GM21717 (cell line): Measurements from ENCODE around the gene CCDC85C.

Source experiments
- ATAC-seq: cut with Tn5 transposase; IDR thresholded peaks from one replicate; pipeline ENCODE4 v1.9.1; 2021; ENCODE audit warnings: mild to moderate bottlenecking, moderate library complexity; ENCODE audit not compliant: unreplicated experiment

The CCDC85C gene

DNA sequence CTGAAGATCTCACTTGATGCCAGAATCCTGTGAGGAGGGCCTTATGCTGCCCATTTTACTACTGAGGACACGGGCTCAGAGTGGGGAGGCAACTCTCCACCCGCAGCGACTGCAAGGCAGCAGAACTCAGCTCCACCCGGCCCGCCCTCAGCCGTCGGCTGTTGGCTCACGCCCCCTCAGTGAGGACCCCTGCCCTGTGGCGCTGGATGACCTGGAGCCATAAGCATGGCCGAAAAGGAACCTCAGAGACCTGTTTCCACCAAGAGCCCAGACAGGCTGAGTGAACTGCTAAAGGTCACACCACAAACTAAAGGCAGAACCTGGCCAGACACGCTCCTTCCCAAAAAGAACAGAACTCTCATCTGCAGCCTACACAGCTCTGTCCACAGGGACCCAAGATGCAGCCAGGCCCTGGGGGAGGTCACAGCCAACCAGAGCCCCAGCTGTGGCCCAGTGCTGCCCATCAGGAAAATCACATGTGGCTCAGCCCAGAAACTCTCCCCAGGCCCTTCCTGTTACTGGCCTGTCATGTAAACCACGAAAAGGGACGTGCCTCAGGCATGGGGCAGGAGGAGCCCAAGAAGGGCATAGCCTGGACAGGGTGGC is 90.0 kb downstream of the CCDC85C start:
- no peak for ATAC-seq

DNA sequence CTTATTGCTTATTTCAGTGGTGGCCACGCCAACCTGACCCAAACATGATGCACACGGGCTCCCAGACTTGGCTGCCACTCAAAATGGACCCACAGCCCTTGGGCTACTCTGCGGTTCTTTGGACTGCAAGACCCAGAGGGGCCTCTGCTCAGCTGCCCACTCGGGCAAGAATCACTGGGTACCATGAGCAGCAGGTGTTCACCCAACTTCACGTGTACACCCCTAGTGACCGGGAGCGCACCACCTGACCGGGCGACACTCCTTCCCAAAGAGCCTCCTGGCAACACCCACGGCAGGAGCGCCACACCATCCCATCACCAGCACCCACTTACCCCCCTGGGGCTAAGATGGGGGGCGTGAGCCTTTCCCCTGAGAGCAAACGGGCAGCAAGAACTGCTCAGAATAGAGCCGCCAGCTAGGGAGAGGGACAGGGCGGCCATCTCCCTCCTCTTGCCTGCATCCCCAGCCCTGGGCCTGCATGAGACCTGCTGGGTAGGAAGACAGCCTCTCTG is 90.8 kb downstream of the CCDC85C start:
- no peak for ATAC-seq

DNA sequence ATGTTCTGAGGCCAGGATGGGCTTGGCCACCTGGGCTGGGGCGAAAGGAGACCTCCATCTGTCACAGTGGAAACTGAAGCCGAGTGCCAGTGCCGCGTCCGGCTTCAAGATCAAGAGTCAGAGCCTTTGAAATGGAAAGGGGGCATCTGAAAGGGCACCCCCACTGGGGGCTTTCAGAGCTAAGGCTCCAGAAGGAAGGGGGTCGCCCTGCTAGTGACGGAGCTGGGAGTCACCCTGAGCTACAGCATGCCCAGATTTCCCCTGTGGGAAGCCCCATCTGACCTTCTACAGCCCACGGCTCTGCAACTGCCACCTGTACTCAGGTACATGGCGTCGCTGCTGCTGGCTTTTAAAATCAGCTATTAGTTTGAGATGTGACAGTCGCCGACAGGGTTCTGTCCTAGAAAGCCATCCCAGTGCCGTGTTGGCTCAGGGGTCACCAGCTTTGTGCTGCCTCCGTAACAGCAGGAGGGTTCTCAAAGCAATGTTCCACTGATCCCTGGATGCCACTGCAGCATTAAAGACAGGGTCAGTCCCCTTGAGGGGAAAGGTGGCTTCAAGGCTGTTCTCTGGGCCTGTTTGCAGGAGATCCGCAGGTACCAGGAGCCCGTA is 91.3 kb downstream of the CCDC85C start:
- ATAC-seq, result no peak

DNA sequence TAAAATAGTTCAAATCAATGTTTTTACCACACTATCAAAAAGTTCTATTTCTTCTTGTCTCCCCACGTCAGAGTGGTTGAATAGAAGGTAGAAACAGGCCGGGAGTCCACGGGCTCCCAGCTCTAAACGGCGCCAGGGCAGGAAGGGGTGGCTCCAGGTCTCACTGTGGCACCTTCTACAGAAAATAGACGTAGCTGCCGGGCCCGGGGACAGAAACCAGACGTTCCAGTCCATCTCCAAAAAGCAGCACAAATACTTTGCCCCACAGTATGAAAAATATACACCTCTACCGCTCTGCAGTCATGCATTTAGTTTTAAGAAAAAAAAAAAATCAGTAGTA is 91.9 kb downstream of the CCDC85C start:
- ATAC-seq, result no peak

DNA sequence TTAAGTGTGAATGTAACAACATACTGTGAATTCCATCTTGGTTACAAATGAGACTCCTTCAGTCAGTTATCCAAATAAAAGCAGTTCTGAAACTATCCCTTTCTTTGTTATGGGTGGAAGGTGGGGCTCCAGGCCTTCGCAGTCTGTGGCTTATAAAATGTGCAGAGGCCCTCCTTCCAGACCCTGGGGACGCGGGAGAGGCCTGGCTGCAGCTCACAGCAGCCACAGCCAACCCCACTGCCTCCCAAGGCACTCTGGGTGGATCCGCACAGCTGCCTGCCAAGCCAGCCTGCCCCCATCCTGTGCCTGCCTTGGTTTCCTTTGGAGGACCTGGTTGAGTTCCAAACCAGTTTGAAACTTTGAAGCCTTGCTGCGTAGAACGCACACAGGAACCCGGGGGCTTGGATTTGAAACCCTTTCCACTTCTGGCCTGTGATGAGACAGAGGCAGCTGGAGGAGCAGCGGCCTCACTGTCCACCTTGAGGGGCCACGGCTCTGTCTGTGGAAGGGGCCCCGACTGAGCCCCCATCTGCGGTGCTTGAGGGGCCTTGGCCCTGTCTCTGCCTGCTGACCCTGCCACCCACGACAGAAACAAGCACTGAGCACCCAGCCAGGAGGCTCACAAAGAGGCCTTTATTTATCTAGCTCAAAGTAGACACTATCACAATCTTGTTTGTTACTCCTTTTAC is 92.4 kb downstream of the CCDC85C start:
- ATAC-seq, result no peak

DNA sequence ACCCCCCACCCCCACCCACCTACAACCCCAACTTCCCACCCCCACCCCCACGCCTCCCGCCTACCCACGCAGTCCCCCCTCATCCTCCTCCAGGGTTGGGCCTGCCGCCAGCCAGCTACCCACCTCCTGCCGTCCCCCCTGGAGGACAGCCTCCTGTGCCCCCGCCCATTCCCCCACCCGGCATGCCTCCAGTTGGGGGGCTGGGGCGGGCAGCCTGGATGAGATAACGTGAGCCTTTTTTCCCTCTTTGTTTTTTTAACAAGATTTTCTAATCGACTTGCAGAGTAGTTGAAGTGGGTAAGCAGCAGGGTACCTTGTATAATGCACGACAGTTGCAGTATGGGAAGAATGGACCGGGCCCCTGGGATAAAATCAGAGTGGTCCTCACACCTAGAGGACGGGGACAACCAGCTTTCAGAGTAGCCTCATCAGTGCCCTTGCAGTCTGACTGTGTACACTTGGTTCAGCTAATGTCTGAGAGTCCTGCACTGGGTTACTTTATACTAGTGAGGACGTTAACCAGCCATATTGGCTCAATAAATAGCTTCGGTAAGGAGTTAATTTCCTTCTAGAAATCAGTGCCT is 93.4 kb downstream of the CCDC85C start:
- ATAC-seq, result no peak

DNA sequence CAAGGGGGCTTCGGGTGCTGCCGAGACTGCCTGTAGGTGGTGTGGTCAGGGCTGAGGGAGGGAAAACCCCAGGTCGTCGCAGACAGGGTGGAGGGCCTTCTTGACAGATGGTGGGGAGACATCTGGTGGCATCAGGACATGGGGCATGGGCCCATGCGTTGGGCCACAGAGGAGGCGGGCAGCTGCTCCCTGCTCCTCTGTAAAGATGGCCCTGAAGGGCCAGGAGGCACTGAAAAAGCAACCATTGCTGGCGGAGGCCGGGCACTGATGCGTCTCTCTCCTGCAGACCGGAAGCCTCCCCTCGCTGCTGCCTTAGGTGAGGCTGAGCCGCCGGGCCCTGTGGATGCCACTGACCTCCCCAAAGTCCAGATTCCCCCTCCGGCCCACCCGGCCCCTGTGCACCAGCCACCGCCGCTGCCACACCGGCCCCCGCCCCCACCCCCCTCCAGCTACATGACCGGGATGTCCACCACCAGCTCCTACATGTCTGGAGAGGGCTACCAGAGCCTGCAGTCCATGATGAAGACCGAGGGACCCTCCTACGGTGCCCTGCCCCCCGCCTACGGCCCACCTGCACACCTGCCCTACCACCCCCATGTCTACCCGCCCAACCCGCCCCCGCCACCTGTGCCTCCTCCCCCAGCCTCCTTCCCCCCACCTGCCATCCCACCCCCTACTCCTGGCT is 94.0 kb downstream of the CCDC85C start:
- no peak for ATAC-seq

DNA sequence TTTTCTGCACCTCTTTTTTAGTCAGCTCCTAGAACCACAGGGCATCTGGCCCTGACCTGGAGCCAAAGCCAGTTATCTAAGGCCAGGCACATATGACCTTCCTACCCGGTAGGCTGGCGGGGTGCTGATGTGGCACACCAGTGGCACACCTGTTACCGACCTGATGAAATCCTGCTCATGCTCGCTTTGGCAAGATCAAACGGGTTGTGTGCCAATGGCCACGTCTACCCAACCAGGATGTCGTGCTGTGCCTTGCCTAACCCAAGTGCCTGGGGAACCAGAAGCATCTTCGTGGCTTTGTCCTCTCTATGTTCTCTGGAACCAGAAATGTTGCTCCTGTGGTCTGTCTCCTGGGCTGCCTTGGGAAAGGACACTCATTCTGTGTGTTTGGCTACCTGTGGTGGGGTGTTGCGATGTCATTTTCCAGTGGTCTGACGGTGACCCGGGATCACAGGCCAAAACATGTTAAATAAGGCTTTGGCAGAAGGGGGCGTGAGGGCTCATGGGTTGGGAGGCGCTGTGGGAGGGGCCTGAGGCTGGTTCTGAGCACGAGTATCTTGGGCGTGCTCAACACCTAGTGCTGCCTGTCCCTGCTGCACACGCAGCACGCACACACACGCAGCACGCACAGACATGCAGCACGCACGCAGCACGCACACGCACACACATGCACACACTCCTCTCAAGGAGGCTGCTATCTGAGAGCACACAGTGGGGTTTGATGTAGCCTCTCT is 94.9 kb downstream of the CCDC85C start:
- ATAC-seq, result no peak

DNA sequence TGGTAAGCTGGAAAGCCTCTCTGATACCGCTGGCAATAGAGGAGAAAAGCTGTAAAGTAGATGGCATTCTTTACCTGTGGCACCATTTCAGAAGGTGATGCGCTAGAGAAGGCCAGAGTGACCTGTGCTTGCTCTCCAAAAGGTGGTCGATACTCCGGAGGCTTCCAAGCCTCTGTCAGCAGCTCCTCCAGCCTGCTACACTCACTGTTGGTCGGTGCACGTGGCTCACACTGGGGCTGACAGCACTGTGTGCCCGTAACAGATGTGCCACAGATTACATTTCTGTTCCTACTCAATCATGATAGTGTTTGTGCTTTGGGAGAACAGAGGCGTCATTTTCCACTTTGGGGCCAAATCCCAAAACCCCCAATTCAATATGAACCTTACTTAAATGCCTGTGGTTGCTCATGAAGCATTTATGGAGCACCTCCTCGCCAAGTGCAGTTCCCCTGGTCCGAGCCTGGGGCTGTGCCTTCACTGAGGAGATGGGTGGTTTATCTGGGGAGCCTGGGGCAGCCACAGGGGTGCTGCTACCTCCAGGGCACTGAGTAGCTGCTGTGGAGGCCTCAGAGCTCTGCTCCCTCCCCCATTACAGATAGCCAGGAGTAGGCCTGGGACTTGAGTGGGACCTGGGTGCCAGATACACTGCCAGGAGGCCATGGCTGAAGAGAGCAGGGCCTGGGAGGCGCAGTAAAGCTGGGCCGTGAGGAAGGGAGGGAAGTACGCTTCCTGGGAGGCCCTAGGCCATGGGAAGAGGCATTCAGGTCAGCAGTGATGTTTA is 96.0 kb downstream of the CCDC85C start:
- ATAC-seq, result no peak

DNA sequence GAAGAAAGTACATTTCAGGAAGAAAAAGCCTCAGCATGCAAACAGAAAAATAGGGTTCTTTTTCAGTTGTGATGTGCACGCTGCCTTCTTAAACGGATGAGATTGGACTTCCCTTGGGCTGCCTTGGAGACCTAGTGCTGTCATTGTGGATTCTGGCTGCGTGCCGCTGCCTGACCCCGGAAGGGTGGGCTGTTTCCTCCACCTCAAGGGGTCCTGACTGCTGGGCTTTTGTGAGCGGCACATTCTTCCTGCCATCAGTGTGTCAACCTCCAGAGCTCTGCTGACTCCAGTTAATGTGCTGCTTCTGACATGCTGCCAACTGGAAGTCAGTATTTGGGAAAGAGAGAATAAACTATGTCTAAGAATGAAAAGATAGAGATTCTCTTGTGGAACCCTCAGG is 97.7 kb downstream of the CCDC85C start:
- ATAC-seq, result no peak

DNA sequence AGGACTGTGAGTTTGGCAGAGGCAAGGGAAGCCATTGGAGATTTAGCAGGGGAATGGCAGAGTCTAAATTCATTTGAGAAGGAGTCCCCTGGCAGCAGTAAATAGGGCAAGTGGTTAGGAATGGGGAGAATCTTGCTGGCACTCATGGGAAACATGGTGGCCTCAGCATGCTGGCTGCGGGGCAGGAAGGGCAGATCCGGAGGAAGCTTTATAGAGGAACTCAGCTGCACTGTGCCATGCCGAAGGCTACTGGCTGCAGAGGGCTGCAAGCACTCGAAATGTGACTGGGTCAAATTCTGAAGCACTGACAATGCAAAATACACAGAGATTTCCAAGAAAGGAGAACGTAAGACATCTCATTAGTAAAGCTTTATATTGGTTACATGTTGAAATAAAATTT is 98.9 kb downstream of the CCDC85C start:
- ATAC-seq, result no peak

DNA sequence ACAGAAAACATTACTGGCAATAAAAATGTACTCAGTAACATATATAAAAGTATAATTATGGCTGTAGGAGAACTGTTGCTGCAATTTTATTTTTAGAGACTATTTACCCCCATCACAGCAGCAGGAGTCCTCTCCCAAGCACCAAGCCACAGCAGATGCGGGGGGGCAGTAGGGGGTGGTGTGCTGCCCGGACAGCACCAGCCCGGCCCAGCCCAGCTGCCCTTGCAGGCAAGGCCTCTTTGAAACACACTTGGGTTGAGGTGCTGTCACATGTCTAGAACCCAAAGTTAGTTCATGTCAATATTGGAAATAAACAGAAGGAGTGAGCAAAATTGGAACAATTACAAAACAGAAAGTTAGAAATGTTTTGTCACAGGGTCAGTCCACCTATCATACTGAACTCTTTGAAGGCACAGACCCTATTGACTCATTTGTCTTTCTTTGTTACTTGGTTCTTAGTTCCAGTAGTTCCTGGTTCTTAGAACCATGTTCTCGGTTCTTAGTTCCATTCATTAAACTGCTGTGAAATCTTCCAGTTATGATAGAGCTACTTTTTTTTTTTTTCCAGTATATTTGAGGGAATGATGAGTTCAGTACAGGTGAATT is 100.1 kb downstream of the CCDC85C start:
- ATAC-seq, result no peak

DNA sequence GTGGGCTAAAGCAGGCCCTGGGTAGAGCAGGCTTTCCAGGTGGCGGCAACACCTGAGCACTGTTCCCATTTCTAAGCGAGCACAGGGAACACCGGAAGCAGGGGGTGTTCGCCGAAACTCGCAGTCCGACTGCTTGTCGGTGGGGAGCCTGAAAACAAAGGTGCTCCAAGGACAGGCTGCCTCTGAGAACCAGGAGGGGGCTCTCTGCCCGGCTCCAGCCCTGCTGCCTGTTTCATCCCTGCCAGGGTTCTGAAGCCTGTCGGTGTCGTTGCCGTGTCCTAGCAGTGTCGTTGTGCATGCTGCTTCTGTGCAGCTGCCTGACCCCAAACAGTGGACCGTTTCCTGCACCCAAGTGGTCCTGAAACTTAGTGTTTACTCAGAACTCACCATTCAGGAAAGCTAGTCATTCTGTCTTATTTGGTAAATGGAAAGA is 101.0 kb downstream of the CCDC85C start:
- no peak for ATAC-seq

DNA sequence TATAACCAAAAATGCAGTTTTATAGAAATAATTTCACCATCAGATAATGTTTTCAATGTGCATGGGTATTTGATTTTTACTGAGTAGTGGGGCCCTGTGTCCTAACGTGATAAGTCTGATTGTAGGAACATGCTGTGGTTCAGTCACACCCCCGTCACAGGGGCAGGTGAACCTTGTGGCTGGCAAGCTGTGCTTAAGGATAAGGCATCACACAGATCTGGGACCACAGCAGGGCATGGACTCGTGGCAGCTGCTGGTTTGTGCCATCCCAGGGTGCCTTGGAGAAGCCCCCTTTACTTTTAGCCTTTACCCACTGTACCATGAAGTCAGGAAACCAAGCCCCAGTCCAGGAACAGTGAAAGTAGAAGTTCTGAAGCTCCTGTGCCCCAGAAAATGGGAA is 106.1 kb downstream of the CCDC85C start:
- no peak for ATAC-seq

DNA sequence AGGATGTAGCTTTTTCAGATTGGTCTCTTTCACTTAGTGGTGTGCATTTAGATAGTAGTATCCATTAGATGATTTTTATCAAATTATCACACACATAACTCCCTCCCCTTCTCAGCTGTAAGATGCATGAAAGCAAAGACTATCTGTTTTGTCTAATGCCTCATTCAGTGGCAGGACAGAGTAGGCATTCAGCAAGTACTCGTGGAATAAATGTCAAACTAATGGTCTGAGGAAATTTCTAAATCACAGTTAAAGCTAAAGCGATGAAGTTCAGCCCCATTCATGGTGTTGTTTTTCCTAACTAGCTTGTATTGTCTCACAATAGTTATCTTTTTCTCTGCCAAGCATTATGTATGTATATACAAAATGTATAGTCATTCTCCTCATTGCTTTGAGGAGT is 106.7 kb downstream of the CCDC85C start:
- ATAC-seq, result no peak

DNA sequence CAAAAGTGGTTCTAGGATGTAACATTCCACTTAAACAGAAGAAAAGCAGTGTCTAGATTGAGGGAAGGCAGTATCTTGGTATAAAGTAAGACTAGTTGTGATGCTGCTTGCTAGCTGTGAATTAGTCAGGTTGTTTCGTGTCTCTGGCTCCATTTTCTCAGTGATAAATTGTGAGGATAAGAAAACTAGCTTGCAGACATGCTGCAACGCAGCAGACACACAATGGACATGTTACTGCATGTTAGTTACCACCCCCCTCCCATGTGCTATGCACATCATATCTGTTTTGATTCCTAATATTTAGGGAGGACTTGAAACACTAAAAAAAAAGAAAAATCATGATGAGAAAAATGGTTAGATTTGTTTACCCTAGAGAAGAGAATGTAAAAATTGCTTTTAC is 119.9 kb downstream of the CCDC85C start:
- ATAC-seq, result no peak

DNA sequence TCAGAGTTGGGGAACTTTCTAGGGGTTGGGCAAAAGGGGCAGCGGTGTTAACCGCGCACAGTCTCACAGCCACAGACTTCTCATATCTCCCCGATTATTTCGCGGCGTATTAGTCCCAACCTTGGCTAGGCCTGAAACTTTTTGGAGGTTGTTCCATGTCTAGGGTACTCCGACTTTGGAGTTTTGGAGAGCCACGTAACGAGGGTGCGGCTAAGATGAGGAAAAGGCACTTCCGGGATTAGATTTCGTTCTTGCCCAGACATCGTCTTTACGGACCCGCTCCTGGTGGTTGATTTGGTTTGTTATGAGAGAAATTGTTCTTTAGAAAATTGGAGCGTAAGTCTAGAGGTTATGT is 122.3 kb downstream of the CCDC85C start:
- ATAC-seq, result no peak

DNA sequence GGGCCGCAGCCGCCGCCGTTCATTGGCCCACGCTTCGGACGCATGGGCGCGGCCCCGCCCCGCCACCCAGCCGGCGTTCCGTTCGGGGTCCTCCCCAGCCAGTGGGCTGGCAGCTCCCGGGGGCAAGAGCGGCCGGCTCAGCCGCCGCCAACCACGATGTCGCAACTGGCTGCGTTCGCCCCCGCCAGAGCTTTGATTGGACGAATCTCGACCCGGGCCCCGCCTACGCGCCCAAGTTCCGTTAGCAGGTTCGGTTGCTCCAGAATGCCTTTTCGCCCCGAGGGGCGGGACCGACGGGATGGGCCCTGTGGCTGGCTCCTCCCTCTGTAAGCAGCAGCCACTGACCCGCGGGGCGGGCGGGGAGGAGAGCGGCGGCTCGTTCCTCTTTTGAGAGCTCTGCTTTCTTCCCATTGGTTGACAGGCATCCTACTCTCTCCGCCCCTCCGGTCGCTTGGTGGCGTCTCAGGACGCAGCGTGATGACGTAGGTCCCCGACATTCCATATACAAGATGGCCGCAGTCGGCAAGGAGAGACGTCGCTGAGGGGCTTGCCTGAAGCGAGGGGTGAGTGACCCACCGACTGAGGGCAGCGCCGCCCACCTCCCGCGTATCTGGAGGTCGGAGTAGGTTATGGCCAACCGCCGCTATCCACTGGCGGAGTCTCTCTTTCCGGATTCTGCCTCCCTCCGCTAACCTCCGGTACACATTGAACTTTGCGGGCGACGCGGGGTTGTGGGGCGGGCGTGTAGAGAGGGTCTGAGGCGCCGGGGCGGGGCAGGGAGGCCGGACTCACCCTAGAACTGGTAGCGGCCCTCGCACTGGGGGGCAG is 122.9 kb downstream of the CCDC85C start, which contains the start of gene CCNK:
Gene CCNK (plus strand): TSS at position 493 of the 828 bp plus-strand sequence. CDS start 11,269 bp downstream, outside the sequence.
- peak; percentile 90 for ATAC-seq
